ENCODE results near the gene INTS1. TPM values are rescaled to one million over a fixed set of nuclear protein-coding genes. Genes with fewer than 3 reads are reported as not detected.

Gene INTS1
- total RNA-seq: 10 to 100 TPM; 84.6 to 85.0 TPM

DNA sequence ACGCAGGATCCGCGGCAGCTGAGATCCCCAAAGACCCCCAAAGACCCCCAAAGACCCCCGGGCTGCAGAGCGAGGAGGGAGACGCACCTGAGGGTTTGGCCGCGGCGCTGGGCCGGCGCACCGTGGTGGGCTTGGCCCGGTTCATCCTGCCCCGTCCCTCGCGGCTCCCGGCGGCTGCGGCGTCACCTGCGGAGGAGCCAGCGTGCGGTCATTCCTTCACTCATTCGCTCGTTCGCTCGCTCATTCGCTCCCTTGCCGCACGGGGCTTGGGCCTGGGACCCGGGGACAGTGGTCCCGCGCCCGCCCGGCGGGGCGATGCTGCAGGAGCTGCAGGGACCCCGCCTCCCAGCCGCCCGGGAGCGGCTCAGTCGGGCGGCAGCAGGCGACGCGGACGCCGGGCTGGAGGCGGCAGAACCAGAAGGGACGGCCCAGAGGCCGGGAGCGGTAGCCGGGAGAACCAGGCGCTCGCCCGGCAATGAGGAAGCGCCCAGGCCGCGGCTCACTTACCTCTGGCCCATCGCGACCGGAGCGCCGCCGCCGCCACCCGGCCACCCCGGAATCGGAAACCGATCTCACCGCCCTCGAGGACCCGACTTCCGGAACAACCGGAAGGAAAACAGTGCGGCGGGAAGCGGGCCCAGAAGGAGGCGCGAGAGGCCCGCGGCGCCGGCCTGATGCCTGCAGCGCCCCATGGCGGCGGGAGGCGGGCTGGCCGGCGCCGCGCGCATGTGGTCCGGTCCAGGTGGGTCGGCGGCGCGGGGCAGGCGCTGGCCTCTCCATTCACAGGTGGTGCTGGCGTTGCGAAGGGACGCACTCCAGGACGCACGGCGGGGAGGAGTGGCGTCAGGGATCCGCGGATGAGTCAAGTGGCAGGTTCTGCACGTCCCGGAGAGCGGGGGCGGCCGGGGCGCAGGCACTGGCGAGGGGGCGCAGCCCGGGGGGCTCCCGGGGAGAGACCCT, at the start of gene INTS1:
INTS1 (minus strand) TSS at position 574 of the 960 bp plus-strand sequence; CDS start at position 145, 429 bp downstream.
- peak; percentile 88 to 95 for DNase-seq (ENCODE audit: low spot score in 2 of 2)

DNA sequence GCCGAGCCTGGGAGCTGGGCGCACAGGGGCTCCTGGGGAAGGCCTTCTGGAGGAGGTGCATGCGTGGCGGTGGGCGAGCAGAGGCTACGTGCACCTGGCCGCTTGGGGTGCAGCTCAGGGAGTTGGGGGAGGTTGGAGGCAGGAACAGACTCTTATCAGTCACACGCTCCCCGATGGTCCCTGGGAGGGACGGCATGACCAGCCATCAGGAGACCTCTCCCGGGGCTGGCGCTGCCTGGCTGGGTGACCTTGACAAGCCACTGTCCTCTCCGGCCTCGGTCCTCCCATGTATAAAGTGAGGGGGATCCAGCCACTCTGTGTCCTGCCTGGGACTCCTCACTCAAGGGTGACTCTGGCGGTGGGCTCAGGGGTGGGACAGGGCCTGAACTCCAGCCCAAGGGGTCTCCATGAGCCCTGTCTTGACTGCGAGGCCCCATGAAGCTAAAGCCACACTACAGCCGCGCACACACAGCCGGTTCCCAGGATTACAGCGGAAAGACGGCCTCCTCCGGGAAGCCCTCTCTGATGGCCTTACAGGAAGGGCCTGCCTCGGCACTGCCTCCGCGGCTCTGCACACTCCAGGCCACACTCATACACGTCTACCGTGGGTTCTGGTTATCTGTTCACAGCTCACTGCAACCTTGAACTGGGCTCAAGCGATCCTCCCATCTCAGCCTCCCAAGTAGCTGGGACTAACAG, 49.5 kb upstream of the INTS1 start:
- no peak for ATAC-seq
- no peak for DNase-seq (ENCODE audit: low spot score in 2 of 2)
- Mint-ChIP-seq H3K9me3 (no peaks in the 10 kb centered on the region), H3K36me3 (no peaks in the 10 kb centered on the region), H3K27ac (no peak overlapping the region)

More for the DNA sequence above, at the start of gene INTS1:
- peaks cover 22 to 27% of the 10 kb centered on the region in 2 donors for H3K36me3 Mint-ChIP-seq
- ATAC-seq: peak; percentile 88 to 96
- no peaks in the 10 kb centered on the region for H3K9me3 Mint-ChIP-seq
- H3K27ac Mint-ChIP-seq: peak within 1 kb of the TSS; percentile 85 to 96

GRCh38 chr7:1552200-1552599, 48.0 kb upstream of the INTS1 start:
- Mint-ChIP-seq H3K9me3 (no peaks in the 10 kb centered on the region), H3K27ac (no peak overlapping the region), H3K36me3 (no peaks in the 10 kb centered on the region)
- ATAC-seq (no peak), DNase-seq (ENCODE audit: low spot score in 2 of 2) (no peak)

- Mint-ChIP-seq H3K9me3 (no peaks in the 10 kb centered on the region), H3K36me3 (no peaks in the 10 kb centered on the region), H3K27ac (no peak overlapping the region)
- ATAC-seq (no peak), DNase-seq (ENCODE audit: low spot score in 2 of 2) (no peak)
Observed at GRCh38 chr7:1550846-1551155, 46.6 kb upstream of the INTS1 start.

DNA sequence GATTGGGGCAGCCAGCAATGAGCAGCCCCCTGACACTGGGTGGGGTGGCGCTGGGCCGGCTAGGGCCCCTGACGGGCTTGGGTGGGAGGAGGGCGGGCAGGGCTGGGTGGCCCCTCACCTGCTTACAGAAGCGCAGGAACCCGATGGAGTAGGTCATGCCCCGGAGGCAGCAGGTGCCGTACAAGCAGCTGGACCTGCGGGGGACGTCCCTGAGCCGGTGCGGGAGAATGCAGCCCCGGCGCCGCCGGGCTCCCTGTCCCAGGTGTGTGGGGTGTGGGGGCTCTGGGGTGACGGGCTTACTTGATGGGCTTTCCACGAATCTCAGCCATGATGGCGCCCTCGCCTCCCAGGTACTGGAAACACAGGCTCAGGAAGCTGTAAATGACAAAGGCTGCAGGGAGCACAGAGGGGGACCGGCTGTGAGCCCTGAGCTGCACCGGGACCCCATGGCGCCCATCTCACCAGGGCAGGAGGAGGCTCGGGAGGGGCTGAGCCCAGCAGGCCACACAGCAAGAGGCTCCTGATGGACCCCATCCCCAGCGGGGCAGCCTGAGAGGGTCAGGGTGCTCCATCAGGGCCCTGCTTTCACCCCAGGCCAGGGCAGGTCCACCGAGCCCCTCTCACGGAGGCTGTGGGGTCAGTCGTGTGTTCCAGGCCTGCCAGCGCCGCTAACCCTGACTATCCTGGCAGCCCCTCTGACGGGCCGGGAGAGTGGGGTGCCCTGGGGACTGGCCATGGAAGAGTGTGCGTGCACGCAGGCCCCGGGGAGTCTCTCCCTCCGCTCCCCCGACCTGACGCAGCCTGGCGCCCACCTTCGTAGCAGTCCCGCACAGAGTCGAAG, 46.0 kb upstream of the INTS1 start:
- no peak overlapping the region for H3K27ac Mint-ChIP-seq
- H3K36me3 Mint-ChIP-seq: no peaks in the 10 kb centered on the region
- ATAC-seq: no peak
- no peak for DNase-seq (ENCODE audit: low spot score in 2 of 2)
- H3K9me3 Mint-ChIP-seq: no peaks in the 10 kb centered on the region

DNA sequence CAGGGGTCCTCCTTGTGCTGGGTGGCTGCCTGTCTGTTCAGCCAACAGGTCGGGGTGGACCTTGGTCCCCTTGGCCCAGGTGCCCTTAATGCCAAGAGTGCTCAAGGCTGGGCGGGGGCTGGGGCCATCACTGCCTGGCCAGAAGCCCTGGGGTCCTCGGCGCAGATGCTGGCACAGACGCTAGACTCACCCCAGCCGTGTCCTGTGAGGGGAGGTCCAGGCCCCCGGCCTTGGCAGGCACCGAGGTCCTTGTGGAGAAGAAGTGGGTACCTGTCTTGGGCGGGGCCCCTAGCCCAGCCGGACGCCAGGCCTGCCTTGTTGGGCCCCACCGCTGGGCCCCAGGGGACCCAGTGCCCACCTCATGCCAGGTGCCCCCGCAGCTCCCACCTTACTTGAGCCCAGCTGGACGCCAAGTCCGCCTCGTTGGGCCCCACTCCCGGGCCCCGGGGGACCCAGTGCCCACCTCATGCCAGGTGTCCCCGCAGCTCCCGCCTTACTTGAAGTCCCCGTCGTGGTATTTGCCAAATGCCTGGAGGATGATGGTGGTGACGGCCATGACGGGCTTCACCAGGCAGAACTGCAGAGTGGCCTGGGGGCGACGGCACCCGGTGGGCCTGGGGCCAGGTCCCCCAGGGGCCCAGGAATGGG, 45.3 kb upstream of the INTS1 start:
- ATAC-seq (no peak), DNase-seq (ENCODE audit: low spot score in 2 of 2) (no peak)
- Mint-ChIP-seq H3K9me3 (no peaks in the 10 kb centered on the region), H3K36me3 (no peaks in the 10 kb centered on the region), H3K27ac (no peak overlapping the region)

DNA sequence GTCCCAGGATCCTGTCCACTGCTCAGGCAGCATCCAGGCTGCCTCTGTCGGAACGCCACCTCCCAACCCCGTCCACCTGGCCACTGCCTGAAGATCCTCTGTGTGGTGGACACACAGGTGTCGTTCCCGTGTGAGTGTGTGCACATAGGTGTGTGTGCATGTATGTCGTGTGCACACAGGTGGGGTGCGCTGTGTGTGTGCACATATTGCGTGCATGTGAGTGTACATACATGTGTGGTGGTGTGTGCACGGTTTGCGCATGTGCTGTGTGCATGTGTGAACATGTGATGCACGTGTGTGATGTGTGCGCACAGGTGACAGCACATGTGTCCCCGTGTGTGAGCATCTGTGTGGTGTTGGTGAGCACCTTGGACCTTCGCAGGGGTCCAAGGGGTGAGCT, 44.8 kb upstream of the INTS1 start:
- DNase-seq (ENCODE audit: low spot score in 2 of 2) (no peak), ATAC-seq (peak in 1 of 2 donors; percentile 0)
- Mint-ChIP-seq H3K27ac (no peak overlapping the region), H3K36me3 (no peaks in the 10 kb centered on the region), H3K9me3 (no peaks in the 10 kb centered on the region)

- Mint-ChIP-seq H3K27ac (peak overlapping the region in 1 of 2 donors; percentile 84), H3K36me3 (no peaks in the 10 kb centered on the region), H3K9me3 (no peaks in the 10 kb centered on the region)
- DNase-seq (ENCODE audit: low spot score in 2 of 2) (no peak), ATAC-seq (peak; percentile 8 to 10)
Observed at GRCh38 chr7:1548438-1548831, 44.2 kb upstream of the INTS1 start.

- no peaks in the 10 kb centered on the region for H3K9me3 Mint-ChIP-seq
Observed at GRCh38 chr7:1547777-1548437, 43.7 kb upstream of the INTS1 start.

DNA sequence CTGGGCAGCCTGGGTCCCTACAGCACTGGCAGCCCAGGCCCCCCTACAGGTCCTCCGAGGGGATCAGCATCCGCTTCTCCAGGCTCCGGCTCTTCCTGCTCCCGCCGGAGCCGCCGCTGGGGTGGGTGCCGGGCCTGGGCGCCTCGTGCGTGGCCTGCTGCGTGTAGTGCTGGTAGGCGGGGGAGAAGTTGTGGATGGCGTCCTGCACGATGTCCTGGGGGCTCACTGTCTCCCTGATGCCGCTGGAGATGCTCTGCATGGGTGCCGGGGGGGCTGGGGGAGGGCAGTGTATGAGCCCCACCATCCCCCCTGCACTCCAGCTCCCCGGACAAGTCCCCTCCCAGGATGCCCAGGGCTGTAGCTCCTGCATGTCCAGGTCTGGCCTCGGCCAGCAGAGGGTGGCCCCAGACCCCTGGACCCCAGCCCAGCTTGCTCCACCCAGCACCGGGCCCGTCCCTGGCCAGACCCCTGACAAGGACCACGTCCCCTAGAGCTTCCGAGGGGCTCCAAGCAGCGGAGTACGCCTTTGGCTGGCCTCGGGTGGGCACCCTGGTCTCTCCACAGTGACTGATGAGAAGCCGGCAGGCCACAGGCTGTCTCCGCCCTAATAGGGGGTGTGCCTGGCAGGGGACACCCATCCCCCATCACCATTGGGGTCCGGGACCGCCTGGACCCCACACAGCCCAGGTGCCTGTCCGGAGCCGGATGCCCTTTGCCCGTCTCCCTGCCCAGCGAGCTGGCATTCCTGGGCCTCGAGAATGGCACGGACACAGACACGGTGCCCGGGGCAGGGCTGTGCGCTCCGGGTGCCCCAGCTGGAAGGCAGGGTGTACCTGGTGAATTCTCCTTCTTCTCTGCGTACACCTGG, 43.0 kb upstream of the INTS1 start:
- no peak for DNase-seq (ENCODE audit: low spot score in 2 of 2)
- H3K9me3 Mint-ChIP-seq: no peaks in the 10 kb centered on the region
- no peaks in the 10 kb centered on the region for H3K36me3 Mint-ChIP-seq
- H3K27ac Mint-ChIP-seq: no peak overlapping the region
- no peak for ATAC-seq

More at GRCh38 chr7:1547777-1548437, 43.7 kb upstream of the INTS1 start:
- DNase-seq (ENCODE audit: low spot score in 2 of 2) (no peak), ATAC-seq (peak in 1 of 2 donors; percentile 6)
- Mint-ChIP-seq H3K36me3 (no peaks in the 10 kb centered on the region), H3K27ac (peak overlapping the region in 1 of 2 donors; percentile 84)

GRCh38 chr7:1546274-1546908, 42.2 kb upstream of the INTS1 start:
- H3K36me3 Mint-ChIP-seq: no peaks in the 10 kb centered on the region
- ATAC-seq: no peak
- no peak for DNase-seq (ENCODE audit: low spot score in 2 of 2)
- no peaks in the 10 kb centered on the region for H3K9me3 Mint-ChIP-seq
- H3K27ac Mint-ChIP-seq: no peak overlapping the region

DNA sequence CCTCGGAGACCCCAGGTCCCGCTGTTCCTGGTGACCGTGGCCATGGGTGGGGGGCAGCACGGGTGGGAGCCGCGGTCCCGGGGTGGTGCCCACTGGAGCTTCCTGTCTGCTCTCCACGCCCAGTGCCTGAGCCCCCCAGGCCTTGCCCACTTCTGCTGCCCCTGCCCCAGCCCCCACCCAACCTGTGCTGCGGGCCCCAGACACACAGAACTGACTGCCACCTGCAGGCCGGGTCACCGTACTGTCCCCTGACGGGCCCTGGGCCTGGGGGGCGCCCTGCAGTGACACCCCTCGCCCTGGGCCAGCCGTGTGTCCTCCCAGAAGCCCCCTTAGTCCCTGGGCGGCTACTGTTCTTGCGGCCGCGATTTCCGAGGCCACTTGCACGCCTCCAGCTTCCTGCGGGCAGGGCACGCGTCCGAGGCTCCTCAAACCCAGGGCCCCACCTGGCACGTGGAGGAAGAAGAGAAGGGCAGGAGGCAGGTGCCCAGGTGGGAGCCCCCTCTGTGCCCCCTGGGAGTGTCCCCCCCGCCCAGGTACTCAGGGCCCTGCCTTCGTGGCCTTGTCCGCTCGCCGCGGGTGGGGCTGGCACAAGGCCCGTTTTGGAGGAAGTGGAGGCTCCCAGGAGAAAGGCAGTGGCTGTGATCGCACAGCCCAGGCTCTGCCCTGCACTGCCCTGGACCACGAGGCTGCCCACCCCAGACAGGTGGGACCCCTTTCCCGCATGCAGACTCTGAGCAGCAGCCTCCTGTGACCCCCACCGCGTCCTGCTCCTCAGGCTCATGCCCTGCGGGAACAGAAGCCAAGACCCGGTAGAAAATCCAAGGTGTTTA, 41.4 kb upstream of the INTS1 start:
- no peak for ATAC-seq
- Mint-ChIP-seq H3K9me3 (no peaks in the 10 kb centered on the region), H3K27ac (peak overlapping the region in 1 of 2 donors; percentile 36), H3K36me3 (no peaks in the 10 kb centered on the region)
- DNase-seq (ENCODE audit: low spot score in 2 of 2): no peak

DNA sequence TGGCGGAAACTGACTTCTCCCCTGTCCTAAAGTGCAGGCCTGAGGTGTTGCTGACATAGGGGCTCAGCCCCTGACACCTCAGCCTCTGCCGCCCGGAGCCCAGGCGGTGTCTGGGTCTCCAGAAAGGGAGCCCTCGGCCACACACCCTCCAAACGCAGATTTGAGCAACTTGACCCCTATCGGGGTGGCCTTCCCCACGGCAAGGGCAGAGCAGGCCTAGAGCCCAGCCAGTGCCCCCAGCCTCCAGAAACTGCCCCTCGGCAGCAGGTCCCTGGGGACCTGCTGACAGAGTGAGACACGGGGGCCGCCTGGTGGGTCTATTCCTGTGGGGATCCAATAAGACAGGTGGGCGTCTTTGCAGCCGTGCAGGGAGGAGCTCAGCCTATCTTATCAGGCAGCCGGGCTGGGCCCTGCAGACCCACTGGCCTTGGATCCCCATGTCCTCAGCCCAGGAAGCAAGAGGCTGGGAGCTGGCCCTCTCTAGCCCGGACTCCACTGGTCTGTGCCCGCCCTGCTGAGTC, 40.8 kb upstream of the INTS1 start:
- Mint-ChIP-seq H3K9me3 (no peaks in the 10 kb centered on the region), H3K36me3 (no peaks in the 10 kb centered on the region), H3K27ac (peak overlapping the region in 1 of 2 donors; percentile 55)
- DNase-seq (ENCODE audit: low spot score in 2 of 2) (no peak), ATAC-seq (no peak)

All from activated naive CD4-positive, alpha-beta T cell treated with anti-CD3 and anti-CD28 coated beads, Interleukin-2, amount 50 U/mL, for 72 hours (primary cell).